Measurements from ENCODE around the gene EMP1. TPM values are rescaled to one million over a fixed set of nuclear protein-coding genes. Genes with fewer than 3 reads are reported as not detected.

The EMP1 gene, protein sequence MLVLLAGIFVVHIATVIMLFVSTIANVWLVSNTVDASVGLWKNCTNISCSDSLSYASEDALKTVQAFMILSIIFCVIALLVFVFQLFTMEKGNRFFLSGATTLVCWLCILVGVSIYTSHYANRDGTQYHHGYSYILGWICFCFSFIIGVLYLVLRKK
- 1 to 10 TPM; 3.2 to 4.4 TPM for total RNA-seq

DNA sequence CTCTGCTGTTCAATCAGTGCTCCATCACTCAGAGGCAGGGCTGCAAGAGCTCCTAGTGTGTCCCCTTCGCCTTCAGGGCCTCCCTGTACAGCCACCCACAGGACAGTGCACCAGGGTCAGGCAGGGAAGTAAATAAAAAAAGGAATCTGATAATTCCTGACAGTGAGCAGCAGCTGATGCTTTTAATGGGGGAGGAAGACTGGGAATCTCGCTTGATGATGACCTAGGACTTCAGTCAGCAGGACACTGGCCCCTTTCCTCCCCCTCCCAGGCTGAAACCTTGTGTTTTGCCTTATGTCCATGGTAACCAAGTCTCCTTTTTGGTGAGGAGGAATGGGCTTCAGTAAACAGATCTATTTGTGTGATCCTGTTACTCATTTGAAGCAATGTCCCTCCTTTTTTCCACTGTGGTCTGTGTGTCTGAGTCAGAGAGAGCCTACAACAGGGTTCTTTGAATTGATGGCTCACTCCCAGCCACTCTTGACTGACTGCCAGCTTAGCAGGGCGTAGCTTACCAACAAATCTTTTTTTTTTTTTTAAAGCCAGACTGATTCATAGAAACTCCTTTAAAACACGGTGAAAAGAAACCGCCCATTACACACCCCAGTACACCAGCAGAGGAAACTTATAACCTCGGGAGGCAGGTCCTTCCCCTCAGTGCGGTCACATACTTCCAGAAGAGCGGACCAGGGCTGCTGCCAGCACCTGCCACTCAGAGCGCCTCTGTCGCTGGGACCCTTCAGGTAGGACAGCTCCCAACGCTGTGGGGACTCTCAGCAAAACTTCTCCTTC, at the start of gene EMP1:
EMP1 (plus strand) TSS at position 597 of the 792 bp plus-strand sequence. CDS start 14,785 bp downstream, outside the sequence.
- DNase-seq = peak; percentile 79
- Mint-ChIP-seq H3K9me3 (no peaks in the 10 kb centered on the region), H3K4me1 (peaks cover 30% of the 10 kb centered on the region), H3K27ac (peak within 1 kb of the TSS; percentile 84), H3K27me3 (peaks cover 8% of the 10 kb centered on the region), H3K36me3 (no peaks in the 10 kb centered on the region), H3K4me3 (peak within 1 kb of the TSS; percentile 76)

DNA sequence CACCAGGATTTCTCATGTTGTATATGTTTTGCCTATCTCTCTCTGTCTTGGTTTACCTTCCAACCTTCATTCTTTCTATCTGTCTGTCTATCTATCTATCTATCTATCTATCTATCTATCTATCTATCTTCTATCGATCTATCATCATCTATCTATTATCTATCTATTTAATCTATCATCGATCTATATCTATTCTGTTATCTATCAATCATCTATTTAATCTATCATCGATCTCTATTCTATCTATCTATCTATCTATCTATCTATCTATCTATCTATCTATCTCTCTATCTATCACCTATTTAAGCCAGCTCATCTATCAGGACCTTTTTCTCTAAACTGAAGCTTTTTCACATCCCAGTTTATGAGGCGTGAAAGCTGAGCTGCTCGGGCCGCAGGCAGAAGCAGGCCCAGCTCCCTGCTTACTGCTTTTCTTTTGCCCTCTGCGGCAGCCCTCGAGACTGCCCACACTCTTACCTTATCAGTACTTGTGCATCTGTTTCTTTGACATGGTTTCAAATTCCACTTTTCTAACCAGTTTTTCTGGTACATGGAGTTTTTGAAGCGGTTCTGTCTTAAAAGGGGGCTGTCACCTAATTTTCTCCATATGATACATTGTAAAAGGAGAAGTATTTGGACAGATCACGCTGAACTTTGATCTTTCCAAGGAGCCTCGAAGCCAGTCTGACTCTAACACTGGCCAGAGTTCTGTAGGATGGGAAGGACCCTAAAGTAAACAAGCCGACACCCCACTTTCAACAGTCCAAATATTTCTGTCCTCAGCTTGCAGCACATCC, 48.6 kb upstream of the EMP1 start:
- no peaks in the 10 kb centered on the region for H3K36me3 Mint-ChIP-seq
- no peak overlapping the region for H3K4me3 Mint-ChIP-seq
- no peaks in the 10 kb centered on the region for H3K27me3 Mint-ChIP-seq
- peaks cover 15% of the 10 kb centered on the region for H3K4me1 Mint-ChIP-seq
- no peak for DNase-seq
- no peak overlapping the region for H3K27ac Mint-ChIP-seq
- H3K9me3 Mint-ChIP-seq = no peaks in the 10 kb centered on the region

GRCh38 chr12:13148485-13148847, 48.1 kb upstream of the EMP1 start:
- H3K36me3 Mint-ChIP-seq = no peaks in the 10 kb centered on the region
- no peak overlapping the region for H3K4me3 Mint-ChIP-seq

DNA sequence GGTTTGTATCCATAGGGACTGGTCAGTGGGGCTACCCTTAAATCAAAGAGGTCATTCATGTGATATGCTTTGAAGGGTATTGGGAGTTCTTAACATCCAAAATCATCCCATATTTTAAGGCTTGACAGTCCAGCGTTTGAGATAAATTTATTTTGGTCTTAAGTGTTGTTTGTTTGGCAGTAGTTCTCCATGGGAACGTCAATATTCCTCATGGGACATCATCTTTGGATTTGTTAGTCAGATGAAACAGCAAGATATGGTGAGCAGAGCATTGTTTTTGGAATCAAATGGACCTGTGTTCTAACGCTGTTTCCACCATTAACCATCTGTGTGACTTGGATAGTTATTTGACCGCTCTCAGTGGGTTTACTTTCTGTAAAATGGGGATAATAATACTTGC, 47.1 kb upstream of the EMP1 start:
- H3K4me3 Mint-ChIP-seq = no peak overlapping the region
- no peak for DNase-seq
- H3K27me3 Mint-ChIP-seq = no peaks in the 10 kb centered on the region
- peaks cover 18% of the 10 kb centered on the region for H3K4me1 Mint-ChIP-seq
- no peak overlapping the region for H3K27ac Mint-ChIP-seq
- no peaks in the 10 kb centered on the region for H3K36me3 Mint-ChIP-seq
- H3K9me3 Mint-ChIP-seq = no peaks in the 10 kb centered on the region

More at GRCh38 chr12:13148485-13148847, 48.1 kb upstream of the EMP1 start:
- H3K27ac Mint-ChIP-seq = no peak overlapping the region
- H3K4me1 Mint-ChIP-seq = peaks cover 15% of the 10 kb centered on the region
- no peaks in the 10 kb centered on the region for H3K27me3 Mint-ChIP-seq
- H3K9me3 Mint-ChIP-seq = no peaks in the 10 kb centered on the region
- no peak for DNase-seq

GRCh38 chr12:13152281-13152680, 44.2 kb upstream of the EMP1 start:
- no peak for DNase-seq
- no peaks in the 10 kb centered on the region for H3K9me3 Mint-ChIP-seq
- H3K36me3 Mint-ChIP-seq = no peaks in the 10 kb centered on the region
- H3K4me1 Mint-ChIP-seq = peaks cover 14% of the 10 kb centered on the region
- H3K4me3 Mint-ChIP-seq = no peak overlapping the region
- H3K27ac Mint-ChIP-seq = no peak overlapping the region
- no peaks in the 10 kb centered on the region for H3K27me3 Mint-ChIP-seq

DNA sequence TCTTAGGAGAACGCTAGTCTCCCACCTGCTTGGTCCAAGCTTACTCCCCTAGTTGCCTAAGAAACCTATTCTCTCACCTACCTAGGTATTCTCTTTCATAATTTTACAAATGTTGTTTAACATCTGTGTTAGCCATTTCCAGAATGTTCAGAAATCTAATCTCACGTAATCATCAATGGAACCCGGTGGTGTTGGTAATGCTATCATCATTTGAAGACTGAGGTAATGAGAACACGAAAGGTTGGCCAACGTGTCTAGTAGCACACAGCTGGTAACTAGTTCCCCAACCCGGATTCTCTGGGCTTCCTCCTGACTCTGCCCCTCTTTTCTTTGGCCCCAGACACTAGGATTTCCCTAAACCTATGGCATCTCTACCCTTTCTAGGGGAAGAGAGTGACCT, 43.8 kb upstream of the EMP1 start:
- H3K27ac Mint-ChIP-seq = no peak overlapping the region
- H3K9me3 Mint-ChIP-seq = no peaks in the 10 kb centered on the region
- H3K4me3 Mint-ChIP-seq = no peak overlapping the region
- H3K27me3 Mint-ChIP-seq = peaks cover 1% of the 10 kb centered on the region
- H3K36me3 Mint-ChIP-seq = no peaks in the 10 kb centered on the region
- no peak for DNase-seq
- H3K4me1 Mint-ChIP-seq = peaks cover 14% of the 10 kb centered on the region

- no peak overlapping the region for H3K27ac Mint-ChIP-seq
- peaks cover 2% of the 10 kb centered on the region for H3K27me3 Mint-ChIP-seq
- H3K9me3 Mint-ChIP-seq = no peaks in the 10 kb centered on the region
- DNase-seq = no peak
- no peaks in the 10 kb centered on the region for H3K36me3 Mint-ChIP-seq
- peaks cover 14% of the 10 kb centered on the region for H3K4me1 Mint-ChIP-seq
- no peak overlapping the region for H3K4me3 Mint-ChIP-seq
Measured at GRCh38 chr12:13153180-13153579, 43.3 kb upstream of the EMP1 start.

GRCh38 chr12:13154027-13154538, 42.4 kb upstream of the EMP1 start:
- peaks cover 2% of the 10 kb centered on the region for H3K27me3 Mint-ChIP-seq
- DNase-seq = no peak
- no peaks in the 10 kb centered on the region for H3K9me3 Mint-ChIP-seq
- H3K4me1 Mint-ChIP-seq = peaks cover 14% of the 10 kb centered on the region
- H3K4me3 Mint-ChIP-seq = no peak overlapping the region
- H3K36me3 Mint-ChIP-seq = no peaks in the 10 kb centered on the region
- no peak overlapping the region for H3K27ac Mint-ChIP-seq

DNA sequence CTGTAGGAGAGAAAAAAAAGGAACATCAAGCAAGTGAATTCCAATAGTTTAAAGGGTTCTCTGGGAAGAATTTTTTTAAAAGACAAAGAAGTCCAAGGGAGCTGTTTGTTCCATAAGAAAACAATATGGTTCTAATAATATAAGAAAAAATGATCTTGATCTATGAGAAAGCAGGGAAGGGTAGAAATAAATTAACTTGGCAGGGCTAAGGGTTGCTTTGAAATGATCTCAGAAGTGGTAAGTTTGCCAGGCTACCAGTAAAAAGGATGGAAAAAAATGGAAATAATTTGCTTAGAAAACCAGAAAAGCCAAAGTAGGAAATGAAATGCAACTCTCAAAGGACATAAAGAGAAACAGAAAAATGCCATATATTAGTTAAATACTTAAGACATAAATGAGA, 41.7 kb upstream of the EMP1 start:
- H3K9me3 Mint-ChIP-seq = no peaks in the 10 kb centered on the region
- peaks cover 2% of the 10 kb centered on the region for H3K27me3 Mint-ChIP-seq
- no peak overlapping the region for H3K27ac Mint-ChIP-seq
- no peak for DNase-seq
- no peaks in the 10 kb centered on the region for H3K36me3 Mint-ChIP-seq
- H3K4me1 Mint-ChIP-seq = peaks cover 14% of the 10 kb centered on the region
- no peak overlapping the region for H3K4me3 Mint-ChIP-seq

- no peak for DNase-seq
- H3K4me1 Mint-ChIP-seq = peaks cover 14% of the 10 kb centered on the region
- no peak overlapping the region for H3K27ac Mint-ChIP-seq
- H3K4me3 Mint-ChIP-seq = no peak overlapping the region
- no peaks in the 10 kb centered on the region for H3K9me3 Mint-ChIP-seq
- H3K36me3 Mint-ChIP-seq = no peaks in the 10 kb centered on the region
- H3K27me3 Mint-ChIP-seq = peaks cover 2% of the 10 kb centered on the region
Measured at GRCh38 chr12:13156277-13156676, 40.2 kb upstream of the EMP1 start.

DNA sequence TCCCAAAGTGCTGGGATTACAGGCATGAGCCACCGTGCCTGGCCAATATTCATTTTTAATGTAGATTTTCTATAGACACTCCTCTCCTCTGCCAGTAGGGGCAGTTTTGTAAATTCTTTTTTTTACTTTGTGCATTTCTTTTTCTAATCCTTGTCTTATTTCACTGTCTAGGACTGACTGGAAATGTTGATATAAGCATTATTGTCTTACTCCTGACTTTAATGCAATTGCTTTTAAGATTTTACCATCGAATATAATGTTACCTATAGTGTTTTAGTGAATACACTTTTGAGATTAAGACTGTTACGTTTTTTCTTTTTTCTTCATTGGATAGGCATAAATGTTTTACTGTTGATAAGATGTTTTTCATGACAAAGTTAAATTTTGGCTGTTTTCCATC, 35.4 kb upstream of the EMP1 start:
- DNase-seq = no peak
- peaks cover 2% of the 10 kb centered on the region for H3K27me3 Mint-ChIP-seq
- H3K9me3 Mint-ChIP-seq = no peaks in the 10 kb centered on the region
- no peaks in the 10 kb centered on the region for H3K36me3 Mint-ChIP-seq
- peaks cover 16% of the 10 kb centered on the region for H3K4me1 Mint-ChIP-seq
- no peak overlapping the region for H3K4me3 Mint-ChIP-seq
- H3K27ac Mint-ChIP-seq = no peak overlapping the region

GRCh38 chr12:13162904-13163303, 33.6 kb upstream of the EMP1 start:
- Mint-ChIP-seq H3K36me3 (peaks cover 3% of the 10 kb centered on the region), H3K27ac (no peak overlapping the region), H3K9me3 (no peaks in the 10 kb centered on the region), H3K27me3 (no peaks in the 10 kb centered on the region), H3K4me1 (peaks cover 19% of the 10 kb centered on the region), H3K4me3 (no peak overlapping the region)
- DNase-seq = no peak

DNA sequence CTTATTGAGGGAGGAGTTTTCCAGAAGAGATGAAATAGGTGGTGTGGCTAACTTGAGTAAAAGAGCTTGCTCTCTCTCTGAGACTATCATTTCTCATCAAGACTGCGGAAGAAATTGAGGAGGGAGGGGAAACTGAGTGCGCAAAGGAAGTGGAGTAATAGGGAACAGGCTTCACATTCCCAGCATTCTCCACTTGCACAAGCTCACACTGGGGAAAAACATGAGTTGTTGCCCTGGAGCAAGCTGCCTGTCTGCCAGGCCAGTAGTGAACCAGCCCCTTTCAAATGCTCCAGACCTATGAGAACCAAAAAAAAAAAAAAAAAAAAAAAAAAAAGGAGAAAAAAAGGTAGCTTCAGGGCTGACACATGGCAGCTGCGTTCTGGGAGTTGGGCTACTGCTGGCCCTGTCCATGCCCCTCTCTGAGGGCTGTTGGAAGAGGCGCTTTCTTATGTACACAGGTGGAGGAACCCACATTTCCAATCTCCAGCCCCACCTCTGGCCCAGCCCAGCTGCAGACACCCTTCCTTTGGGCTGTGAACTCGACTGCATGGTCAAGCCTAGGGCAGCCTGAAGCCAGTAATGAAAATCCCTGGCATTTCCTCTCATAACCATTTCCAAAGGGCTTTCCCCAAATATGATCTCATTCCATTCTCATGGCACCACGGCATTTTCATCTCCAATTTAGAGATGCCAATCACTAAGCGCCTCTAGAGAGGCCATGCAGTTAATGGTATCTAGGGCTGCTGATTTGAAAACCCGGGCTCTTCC, 32.5 kb upstream of the EMP1 start:
- peaks cover 19% of the 10 kb centered on the region for H3K4me1 Mint-ChIP-seq
- peaks cover 1% of the 10 kb centered on the region for H3K9me3 Mint-ChIP-seq
- H3K27ac Mint-ChIP-seq = no peak overlapping the region
- no peaks in the 10 kb centered on the region for H3K27me3 Mint-ChIP-seq
- H3K4me3 Mint-ChIP-seq = no peak overlapping the region
- H3K36me3 Mint-ChIP-seq = peaks cover 3% of the 10 kb centered on the region
- no peak for DNase-seq

DNA sequence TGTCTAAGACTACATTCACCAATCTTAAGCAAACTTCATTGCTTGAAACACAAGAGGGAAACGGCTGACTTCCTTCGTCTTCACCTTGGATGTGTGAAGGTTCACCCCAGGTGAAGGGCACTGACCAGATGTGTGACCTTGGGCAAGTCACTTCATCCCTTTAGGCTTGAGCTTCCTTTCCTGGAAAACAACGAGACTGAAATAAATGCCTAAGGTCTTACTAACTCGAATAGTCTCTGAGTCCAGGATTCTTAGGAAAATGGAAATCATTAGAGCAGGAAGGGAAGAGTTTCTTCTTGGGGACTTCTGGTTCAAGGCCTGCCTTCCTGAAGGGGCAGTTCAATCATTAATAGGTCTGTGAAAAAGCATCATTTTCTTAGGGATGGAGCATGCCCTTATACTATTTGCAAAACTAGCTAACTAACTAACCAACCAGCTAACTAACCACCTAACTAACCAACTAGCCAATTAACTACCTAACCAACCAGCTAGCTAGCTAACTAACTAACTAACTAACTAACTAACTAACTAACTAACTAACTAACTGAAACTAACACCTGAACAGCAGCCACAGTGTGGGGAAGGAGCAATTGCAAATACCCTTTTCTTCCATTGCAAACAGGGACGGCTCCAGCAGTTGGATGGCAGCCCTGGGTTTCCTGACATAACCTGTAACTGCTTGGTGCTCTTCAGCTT, 31.5 kb upstream of the EMP1 start:
- H3K27ac Mint-ChIP-seq = peak overlapping the region; percentile 35

More for the DNA sequence above, 31.5 kb upstream of the EMP1 start:
- peaks cover 3% of the 10 kb centered on the region for H3K27me3 Mint-ChIP-seq
- H3K4me3 Mint-ChIP-seq = peak overlapping the region; percentile 6
- H3K4me1 Mint-ChIP-seq = peaks cover 19% of the 10 kb centered on the region
- H3K36me3 Mint-ChIP-seq = peaks cover 3% of the 10 kb centered on the region
- H3K9me3 Mint-ChIP-seq = peaks cover 1% of the 10 kb centered on the region
- DNase-seq = no peak

All from activated naive CD8-positive, alpha-beta T cell treated with anti-CD3 and anti-CD28 coated beads for 36 hours (primary cell).